Thoracic aorta (tissue), 2 donors: ENCODE results near the gene NDUFS2. TPM values are rescaled to one million over a fixed set of nuclear protein-coding genes. Genes with fewer than 3 reads are reported as not detected.
A peak's percentile ranks its signal among the peaks of the same experiment; 100 is the strongest.

ENCODE experiments used
- ATAC-seq: fragments of 150-250 bp; one replicate; pipeline ENCODE4 v1.8.0; 2017; ENCODE audit warnings: low read depth; ENCODE audit not compliant: insufficient number of reproducible peaks, low FRiP score
- DNase-seq: peaks from one replicate; pipeline ENCODE4 v3.0.0-alpha.2; 2020; ENCODE audit warnings: low spot score
- H3K27ac ChIP-seq, 2 donors: fragments of 200-600 bp; sonication (generic); 1 replicate in 1 of 2; 2 replicates in 1 of 2; pipeline ENCODE4 v1.5.1; 2016; ENCODE audit warnings: mild to moderate bottlenecking in 2 of 2, moderate library complexity in 2 of 2
- H3K27me3 ChIP-seq: fragments of 200-600 bp; sonication (generic); replicated peaks from 2 replicates; pipeline ENCODE4 v1.6.0; 2016; ENCODE audit warnings: mild to moderate bottlenecking; ENCODE audit not compliant: insufficient read depth
- H3K36me3 ChIP-seq: fragments of 200-600 bp; sonication (generic); one replicate; pipeline ENCODE4 v1.5.1; 2016
- H3K4me1 ChIP-seq, 2 donors: fragments of 200-600 bp; sonication (generic); 1 replicate in 1 of 2; 2 replicates in 1 of 2; pipeline versions ENCODE4 v1.5.1 to v1.6.0; 2016; ENCODE audit warnings: low read depth in 2 of 2, mild to moderate bottlenecking in 1 of 2; ENCODE audit not compliant: control insufficient read depth in 1 of 2
- H3K4me3 ChIP-seq: fragments of 200-600 bp; sonication (generic); 2 replicates; pipeline ENCODE4 v1.5.1; 2016; ENCODE audit warnings: mild to moderate bottlenecking
- H3K9me3 ChIP-seq: fragments of 200-600 bp; sonication (generic); 2 replicates; pipeline ENCODE4 v1.5.1; 2016
- total RNA-seq, 2 donors: library from RNA; depleted of rRNA; stranded (reverse); fragments of >200 nt; gene quantifications; one replicate each; pipeline versions ENCODE4 v1.1.0 to v1.2.3, GENCODE V29; 2016
- TF ChIP-seq, protein P1 (sequence below): fragments of 200-600 bp; sonication (generic); IDR thresholded peaks from one replicate; pipeline ENCODE4 v1.5.1; 2019; ENCODE audit warnings: antibody characterized with exemption

The NDUFS2 gene
- 10 to 100 TPM; 61.5 to 63.5 TPM for total RNA-seq

DNA sequence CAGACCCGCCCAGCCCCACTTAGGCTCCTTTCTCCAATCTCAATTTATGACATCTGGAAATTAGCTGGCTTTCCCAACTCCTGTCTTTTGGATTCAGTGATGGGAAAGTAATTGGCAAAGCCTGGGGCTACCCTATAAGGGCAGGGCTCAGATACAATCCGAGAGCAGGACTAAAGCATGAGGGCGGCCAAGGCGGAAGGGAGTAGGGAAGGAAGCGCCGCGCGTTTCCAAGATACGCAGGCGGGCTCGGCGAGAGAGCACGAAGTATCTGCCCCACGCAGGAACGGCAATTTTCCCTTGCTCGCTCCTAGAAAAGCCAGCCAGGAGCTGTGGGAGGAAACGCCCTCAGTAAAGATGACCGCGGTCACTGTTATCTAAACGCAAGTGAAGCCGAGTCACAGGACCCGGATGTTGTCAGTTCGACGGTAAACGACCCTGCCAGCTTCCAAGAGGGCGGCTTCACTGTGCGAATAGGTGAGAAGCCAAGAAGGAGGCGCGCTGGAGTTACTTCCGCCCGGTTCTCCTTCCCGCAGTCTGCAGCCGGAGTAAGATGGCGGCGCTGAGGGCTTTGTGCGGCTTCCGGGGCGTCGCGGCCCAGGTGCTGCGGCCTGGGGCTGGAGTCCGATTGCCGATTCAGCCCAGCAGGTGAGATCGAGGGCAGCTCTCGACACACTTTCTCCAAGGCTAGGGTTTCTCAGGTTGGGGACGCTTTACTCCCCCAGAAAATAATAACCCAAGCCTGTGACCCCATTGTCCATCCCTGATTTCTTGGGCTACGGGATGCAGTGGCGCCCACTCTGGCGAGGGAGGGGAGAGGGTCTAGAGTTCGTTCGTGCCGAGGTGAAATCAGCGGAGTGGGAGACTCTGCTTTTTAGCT is at the start of gene NDUFS2:
Gene NDUFS2 (plus strand): TSS at position 532 of the 877 bp plus-strand sequence. CDS start 19 bp downstream, at position 551.
- ATAC-seq (peak; percentile 94), DNase-seq (peak; percentile 95)
- peaks cover 13 to 41% of the 10 kb centered on the region in 2 donors for H3K4me1 ChIP-seq
- peak within 1 kb of the TSS; percentile 94 to 99 for H3K27ac ChIP-seq
- H3K9me3 ChIP-seq, result no peaks in the 10 kb centered on the region
- TF ChIP-seq, protein P1, sequence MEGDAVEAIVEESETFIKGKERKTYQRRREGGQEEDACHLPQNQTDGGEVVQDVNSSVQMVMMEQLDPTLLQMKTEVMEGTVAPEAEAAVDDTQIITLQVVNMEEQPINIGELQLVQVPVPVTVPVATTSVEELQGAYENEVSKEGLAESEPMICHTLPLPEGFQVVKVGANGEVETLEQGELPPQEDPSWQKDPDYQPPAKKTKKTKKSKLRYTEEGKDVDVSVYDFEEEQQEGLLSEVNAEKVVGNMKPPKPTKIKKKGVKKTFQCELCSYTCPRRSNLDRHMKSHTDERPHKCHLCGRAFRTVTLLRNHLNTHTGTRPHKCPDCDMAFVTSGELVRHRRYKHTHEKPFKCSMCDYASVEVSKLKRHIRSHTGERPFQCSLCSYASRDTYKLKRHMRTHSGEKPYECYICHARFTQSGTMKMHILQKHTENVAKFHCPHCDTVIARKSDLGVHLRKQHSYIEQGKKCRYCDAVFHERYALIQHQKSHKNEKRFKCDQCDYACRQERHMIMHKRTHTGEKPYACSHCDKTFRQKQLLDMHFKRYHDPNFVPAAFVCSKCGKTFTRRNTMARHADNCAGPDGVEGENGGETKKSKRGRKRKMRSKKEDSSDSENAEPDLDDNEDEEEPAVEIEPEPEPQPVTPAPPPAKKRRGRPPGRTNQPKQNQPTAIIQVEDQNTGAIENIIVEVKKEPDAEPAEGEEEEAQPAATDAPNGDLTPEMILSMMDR, result no peak
- no peaks in the 10 kb centered on the region for H3K27me3 ChIP-seq
- peaks cover 7% of the 10 kb centered on the region for H3K36me3 ChIP-seq
- H3K4me3 ChIP-seq, result peak within 1 kb of the TSS; percentile 86

DNA sequence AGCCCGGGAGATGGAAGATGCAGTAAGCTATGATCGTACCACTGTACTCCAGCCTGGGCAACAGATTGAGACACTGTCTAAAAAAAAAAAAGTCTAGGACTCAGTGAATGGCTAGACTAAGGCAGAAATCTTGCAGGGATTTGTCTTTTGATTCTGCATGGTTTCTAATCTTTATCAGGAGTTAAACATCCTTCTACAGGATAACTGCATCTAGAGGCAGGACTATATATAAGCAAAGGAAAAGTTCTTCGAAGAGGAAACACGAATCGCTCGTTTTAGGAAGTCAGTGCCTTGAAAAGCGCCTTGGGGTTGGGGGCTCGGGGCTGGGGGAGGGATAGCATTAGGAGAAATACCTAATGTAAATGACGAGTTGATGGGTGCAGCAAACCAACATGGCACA is 49.0 kb upstream of the NDUFS2 start:
- H3K27me3 ChIP-seq, result no peaks in the 10 kb centered on the region
- peak overlapping the region; percentile 89 to 91 for H3K27ac ChIP-seq
- H3K4me3 ChIP-seq, result peak overlapping the region; percentile 90
- peaks cover 4 to 10% of the 10 kb centered on the region in 2 donors for H3K4me1 ChIP-seq
- DNase-seq (no peak), ATAC-seq (no peak)
- H3K36me3 ChIP-seq, result peaks cover 3% of the 10 kb centered on the region
- no peaks in the 10 kb centered on the region for H3K9me3 ChIP-seq
- TF ChIP-seq, protein P1, result no peak

DNA sequence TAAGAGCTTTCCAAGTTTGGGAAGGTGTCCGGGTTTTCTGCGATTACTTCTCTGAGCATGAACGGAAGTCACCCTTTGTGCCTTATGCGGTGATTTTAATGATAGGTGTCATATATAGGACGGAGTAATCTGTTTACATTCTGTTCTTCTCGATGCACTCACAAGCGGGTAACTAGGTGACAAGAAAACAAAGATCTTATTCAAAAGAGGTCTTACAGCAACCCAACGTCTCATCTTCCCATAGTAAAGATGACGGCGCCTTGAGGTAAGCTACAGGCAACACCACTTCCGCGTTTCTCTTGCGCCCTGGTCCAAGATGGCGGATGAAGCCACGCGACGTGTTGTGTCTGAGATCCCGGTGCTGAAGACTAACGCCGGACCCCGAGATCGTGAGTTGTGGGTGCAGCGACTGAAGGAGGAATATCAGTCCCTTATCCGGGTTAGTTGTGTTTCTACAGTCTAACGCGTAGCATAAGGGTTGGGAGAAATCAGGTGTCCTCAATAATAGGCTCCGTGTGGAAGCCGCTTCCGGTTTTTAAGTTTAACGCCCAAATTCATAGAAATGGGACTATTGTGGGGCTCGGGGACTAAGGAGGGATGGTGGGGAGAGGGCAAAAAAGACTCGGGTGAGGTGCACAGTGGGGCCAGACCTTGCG is 48.4 kb upstream of the NDUFS2 start, which contains the start of gene UFC1:
Gene UFC1 (plus strand): TSS at position 297 of the 656 bp plus-strand sequence. CDS start 20 bp downstream, at position 317.
- DNase-seq (peak; percentile 44), ATAC-seq (peak; percentile 93)
- Histone ChIP-seq H3K27me3 (no peaks in the 10 kb centered on the region), H3K4me1 (peaks cover 4 to 13% of the 10 kb centered on the region in 2 donors), H3K36me3 (peaks cover 4% of the 10 kb centered on the region), H3K4me3 (peak within 1 kb of the TSS; percentile 90), H3K9me3 (no peaks in the 10 kb centered on the region), H3K27ac (peak within 1 kb of the TSS; percentile 89 to 91)
- TF ChIP-seq, protein P1, result no peak

DNA sequence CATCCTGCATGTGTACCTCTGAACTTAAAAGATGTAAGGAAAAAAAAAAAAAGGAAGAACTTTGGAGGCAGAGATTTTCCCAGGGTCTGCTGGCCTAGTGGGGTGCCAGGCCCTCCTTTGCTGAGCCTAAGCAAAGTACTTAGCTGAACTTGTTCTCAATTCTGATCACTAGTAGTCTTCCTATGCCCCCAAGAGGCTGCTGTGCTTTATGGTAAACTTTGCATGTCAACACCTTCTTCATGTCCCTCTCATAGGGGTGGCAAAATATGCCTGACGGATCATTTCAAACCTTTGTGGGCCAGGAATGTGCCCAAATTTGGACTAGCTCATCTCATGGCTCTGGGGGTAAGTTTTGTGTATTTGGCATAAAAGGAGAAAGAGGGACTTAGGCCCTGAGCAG is 44.3 kb upstream of the NDUFS2 start:
- Histone ChIP-seq H3K27ac (no peak overlapping the region), H3K4me3 (no peak overlapping the region), H3K27me3 (no peaks in the 10 kb centered on the region), H3K4me1 (peaks cover 21 to 39% of the 10 kb centered on the region in 2 donors), H3K9me3 (no peaks in the 10 kb centered on the region), H3K36me3 (peaks cover 7% of the 10 kb centered on the region)
- TF ChIP-seq, protein P1, result no peak
- no peak for ATAC-seq
- DNase-seq, result no peak
